GM12801 (cell line): ENCODE data around the gene ACTN2.

ENCODE experiments used
- TF ChIP-seq, protein P1 (sequence below): IDR thresholded peaks from one replicate; pipeline ENCODE4 v1.5.1; 2011; ENCODE audit warnings: control low read depth; ENCODE audit not compliant: insufficient read length; ENCODE audit errors: extremely low read depth

The ACTN2 gene

DNA sequence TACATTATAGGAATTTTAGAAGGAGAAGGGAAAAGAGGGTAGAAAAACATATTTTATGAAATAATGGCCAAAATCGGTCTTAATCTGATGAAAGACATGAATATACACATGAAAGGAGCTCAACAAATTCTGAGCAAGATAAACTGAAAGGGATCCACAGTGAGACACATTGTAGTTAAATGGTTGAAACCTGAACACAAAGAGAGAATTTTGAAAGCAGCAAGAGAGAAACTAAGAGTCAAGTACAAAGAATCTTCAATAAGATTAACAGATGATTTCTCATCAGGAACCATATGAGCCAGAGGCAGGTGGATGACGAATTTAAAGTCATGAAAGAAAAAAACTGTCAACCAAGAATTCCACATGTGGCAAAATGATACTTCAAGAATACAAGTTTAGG is 93.0 kb downstream of the ACTN2 start:
- TF ChIP-seq, protein P1, sequence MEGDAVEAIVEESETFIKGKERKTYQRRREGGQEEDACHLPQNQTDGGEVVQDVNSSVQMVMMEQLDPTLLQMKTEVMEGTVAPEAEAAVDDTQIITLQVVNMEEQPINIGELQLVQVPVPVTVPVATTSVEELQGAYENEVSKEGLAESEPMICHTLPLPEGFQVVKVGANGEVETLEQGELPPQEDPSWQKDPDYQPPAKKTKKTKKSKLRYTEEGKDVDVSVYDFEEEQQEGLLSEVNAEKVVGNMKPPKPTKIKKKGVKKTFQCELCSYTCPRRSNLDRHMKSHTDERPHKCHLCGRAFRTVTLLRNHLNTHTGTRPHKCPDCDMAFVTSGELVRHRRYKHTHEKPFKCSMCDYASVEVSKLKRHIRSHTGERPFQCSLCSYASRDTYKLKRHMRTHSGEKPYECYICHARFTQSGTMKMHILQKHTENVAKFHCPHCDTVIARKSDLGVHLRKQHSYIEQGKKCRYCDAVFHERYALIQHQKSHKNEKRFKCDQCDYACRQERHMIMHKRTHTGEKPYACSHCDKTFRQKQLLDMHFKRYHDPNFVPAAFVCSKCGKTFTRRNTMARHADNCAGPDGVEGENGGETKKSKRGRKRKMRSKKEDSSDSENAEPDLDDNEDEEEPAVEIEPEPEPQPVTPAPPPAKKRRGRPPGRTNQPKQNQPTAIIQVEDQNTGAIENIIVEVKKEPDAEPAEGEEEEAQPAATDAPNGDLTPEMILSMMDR, result no peak

DNA sequence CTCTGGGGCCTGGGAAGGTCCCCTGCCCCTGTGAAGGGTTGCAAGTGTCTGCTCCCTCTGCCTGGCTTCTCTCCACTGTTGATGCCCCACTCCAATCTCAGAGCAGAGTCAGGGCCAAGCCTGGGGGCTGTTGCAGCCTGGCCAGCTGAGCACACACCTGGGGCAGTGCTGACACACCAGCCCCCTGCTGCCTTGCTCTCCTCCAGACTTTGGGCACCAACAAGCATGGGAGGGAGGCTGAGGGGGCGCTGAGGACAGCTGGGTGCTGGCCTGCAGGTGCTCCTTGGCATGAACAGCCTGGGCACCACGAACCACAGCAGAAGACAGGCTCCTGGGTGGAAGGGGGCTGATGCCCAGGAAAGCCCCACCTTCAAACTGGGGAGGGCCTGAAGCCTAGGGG is 99.2 kb downstream of the ACTN2 start:
- TF ChIP-seq, protein P1, result no peak

DNA sequence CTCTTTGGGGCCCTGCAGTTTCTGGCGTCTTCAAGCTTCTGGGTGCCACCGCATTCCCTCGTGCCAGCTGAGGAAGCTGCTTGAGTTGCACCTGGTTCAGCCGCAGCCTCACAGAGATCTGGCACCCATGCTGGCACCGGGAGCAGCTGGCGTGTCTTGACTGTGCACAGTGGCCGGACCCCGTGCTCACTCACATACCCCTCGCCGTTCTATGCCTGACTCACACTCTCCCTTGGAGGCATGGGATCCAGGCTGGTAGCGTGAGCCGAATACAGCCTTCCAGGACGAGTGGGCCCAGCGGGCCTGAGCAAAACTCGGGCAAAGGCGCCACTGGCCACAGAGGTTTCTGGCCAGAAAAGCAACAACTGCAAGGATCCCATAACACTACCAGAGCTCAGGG is 100.2 kb downstream of the ACTN2 start:
- TF ChIP-seq, protein P1, result no peak

DNA sequence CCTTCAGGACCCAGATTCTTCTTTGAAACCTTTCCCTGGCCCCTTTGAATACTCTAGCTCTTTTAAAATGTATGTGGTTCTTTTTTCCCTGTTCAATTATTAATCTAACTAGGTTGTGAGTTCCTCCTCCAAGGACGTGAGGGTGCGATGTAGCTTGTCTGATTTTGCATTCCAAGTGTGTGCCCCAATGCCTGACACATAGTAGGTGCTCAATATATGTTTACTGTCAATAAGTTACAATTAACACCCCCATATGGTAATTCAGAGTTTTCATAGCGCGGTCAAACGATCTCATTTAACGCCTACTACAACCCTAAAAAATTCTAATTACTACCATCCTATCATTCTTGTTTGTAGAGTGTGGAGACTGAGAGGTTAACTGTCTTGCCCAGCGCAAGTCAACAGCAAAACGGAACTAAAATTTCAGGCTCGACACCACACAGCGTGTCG is 108.3 kb downstream of the ACTN2 start:
- TF ChIP-seq, protein P1, result no peak

DNA sequence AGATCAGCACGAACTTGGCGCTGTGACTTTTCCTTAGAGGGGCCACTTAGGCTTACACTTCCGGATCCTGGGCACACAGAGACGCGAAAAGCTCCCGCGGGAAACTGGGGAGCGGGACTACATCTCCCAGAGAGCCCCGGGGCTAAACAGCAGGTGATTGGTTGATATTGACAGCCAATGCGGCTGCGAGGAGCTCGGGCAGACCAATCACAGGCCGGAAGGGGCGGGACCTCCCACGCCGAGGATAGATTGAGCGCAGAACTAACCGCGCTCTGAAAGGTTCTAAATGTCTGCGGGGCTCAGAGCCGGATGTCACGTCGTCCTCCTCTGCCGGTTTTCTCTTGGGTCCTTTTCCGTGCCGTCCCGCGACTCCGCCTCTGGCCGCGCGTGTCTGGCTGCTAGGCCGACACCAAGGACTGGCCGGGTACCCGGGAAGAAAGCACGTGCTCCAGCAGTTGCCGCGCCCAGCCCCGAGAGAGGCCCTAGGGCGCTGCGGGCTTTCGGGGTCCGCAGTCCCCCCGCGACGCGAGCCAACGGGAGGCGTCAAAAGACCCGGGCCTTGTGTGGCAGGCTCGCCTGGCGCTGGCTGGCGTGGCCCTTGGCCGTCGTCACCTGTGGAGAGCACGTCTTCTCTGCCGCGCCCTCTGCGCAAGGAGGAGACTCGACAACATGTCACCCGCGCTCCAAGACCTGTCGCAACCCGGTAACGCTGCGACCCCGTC is 108.9 kb downstream of the ACTN2 start, which contains the start of gene MTR:
MTR (plus strand) TSS at position 258 of the 722 bp plus-strand sequence; CDS start at position 670, 412 bp downstream.
- TF ChIP-seq, protein P1, result no peak

DNA sequence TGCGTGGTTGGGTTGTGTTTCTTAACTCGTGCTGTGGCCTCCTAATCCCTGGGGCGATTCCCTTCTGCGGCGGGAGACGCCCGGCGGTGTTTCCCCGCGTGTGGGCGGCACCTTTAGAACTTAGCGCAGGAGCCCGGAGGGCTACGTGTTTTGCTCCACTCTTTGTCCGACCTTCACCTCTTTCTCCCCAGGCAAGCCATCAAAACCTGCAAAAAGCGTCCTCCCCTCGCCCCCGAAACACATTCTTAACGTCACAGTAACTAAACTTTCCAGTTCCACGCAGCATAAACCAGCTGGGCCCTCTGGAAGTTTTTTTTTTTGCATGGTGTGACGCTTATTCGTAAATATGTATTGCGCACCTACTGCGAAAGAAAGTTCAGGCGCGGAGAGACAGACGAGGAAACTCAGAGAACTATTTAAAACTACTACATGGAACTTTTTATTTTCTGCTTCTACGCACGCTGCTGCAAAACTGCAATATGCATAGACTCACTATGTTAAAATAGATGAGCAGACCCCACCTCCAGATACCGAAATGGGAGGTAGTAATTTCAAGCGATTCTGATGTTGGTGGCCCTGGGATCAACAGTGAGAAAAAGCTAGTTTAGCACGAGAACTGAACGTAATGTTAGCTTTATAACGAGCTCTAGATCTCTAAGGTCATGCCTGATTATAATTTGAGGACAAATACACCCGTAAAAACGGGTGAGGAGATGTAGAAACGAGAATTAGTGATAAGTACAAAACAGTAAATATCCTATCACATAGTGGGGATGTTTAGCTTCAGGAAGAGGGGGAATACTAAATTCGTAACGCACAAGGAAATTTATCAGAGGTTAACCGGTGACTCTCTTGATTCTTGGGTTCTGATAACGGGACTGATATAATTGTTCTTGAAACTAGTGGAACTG is 109.7 kb downstream of the ACTN2 start:
- TF ChIP-seq, protein P1, result no peak

DNA sequence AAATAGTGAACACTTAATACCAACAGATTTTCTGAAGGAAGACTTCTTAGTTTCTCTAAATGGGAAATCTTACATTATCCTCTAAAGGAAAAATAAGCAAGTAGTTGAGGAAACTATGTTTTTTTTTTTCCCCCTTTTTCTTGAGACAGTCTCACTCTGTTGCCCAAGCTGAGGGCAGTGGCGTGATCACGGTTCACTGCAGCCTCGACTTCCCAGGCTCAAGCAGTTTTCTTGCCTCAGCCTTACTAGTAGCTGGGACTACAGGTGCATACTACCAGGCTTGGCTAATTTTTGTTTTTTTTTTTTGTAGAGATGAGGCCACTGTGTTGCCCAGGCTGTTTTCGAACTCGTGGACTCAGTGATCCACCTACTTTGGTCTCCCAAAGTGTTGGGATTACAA is 112.7 kb downstream of the ACTN2 start:
- TF ChIP-seq, protein P1, result no peak
